Mammary epithelial cell (primary cell): ENCODE data around the gene POLD3.

Experiments used
- CTCF ChIP-seq, 2 donors: IDR thresholded peaks in 1 of 2; conservative IDR thresholded peaks in 1 of 2; 2 replicates each; pipeline ENCODE4 v1.5.1; 2011 to 2012; ENCODE audit warnings: inconsistent platforms in 2 of 2, low read length in 2 of 2, mild to moderate bottlenecking in 2 of 2, control low read depth in 1 of 2, low read depth in 1 of 2; ENCODE audit not compliant: insufficient read depth in 1 of 2; ENCODE audit errors: extremely low read depth in 1 of 2
- EZH2 ChIP-seq: IDR thresholded peaks from 2 replicates; pipeline ENCODE4 v1.6.1; 2012; ENCODE audit warnings: low read length, inconsistent platforms, borderline replicate concordance

GRCh38 chr11:74673693-74674360 lies 81.4 kb downstream of the POLD3 start:
- TF ChIP-seq CTCF (conservative IDR thresholded peaks at IDR 0.05 in 1 of 2, IDR thresholded peaks at IDR 0.05 in 1 of 2; ENCODE audit: extremely low read depth in 1 of 2, insufficient read depth in 1 of 2, low read depth in 1 of 2, low read length in 2 of 2) (no peak), EZH2 (no peak)
